Keratinocyte (primary cell): ENCODE data around the gene CSHL1.
"Not testable (repeated sequence)": the region's sequence is repeated elsewhere in the genome, so short reads cannot be mapped to it uniquely, and the experiment has no call there.

Experiments
- CTCF ChIP-seq, 3 experiments: IDR thresholded peaks in 1 of 3; conservative IDR thresholded peaks in 1 of 3; optimal IDR thresholded peaks in 1 of 3; 2 replicates in 2 of 3; 3 replicates in 1 of 3; pipeline versions ENCODE3 to v1.5.1; 2011; ENCODE audit warnings: low read length in 3 of 3, mild to moderate bottlenecking in 3 of 3, moderate library complexity in 2 of 3, control low read depth in 1 of 3, inconsistent platforms in 1 of 3; ENCODE audit not compliant: insufficient read depth in 2 of 3; ENCODE audit errors: extremely low read depth in 1 of 3
- EZH2 ChIP-seq: IDR thresholded peaks from one replicate; pipeline ENCODE4 v1.6.1; 2012; ENCODE audit warnings: inconsistent platforms, mild to moderate bottlenecking, low read length, moderate library complexity

DNA sequence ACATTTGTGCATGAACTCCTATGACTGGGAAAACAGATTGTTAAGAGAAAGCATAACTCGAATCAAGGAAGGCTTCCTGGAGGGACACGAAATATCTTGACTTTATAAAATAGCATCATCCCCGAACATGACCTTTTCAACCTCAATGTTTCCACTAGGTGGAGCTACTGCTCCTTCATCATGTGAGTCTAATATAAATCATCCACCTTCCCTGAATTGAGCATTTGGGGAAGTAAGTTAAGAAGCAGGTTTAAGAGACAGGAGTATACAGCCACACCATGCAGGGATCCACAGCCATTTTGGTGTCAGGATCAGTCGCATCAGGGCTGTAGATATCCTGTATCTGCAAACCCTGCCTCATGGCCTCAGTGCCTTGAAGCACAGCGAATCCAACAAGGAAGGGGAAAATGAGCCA, 7.3 kb downstream of the CSHL1 start:
- peak in 1 of 3 experiments; percentile 6 for TF ChIP-seq CTCF (optimal IDR thresholded peaks at IDR 0.05 in 1 of 3, IDR thresholded peaks at IDR 0.05 in 1 of 3, conservative IDR thresholded peaks at IDR 0.05 in 1 of 3; ENCODE audit: extremely low read depth in 1 of 3, insufficient read depth in 2 of 3, low read length in 3 of 3)
- not testable (repeated sequence) for TF ChIP-seq EZH2
